IPS-11a (cell line): ENCODE data around the gene GAS2L2.

Experiments
- H3K4me3 ChIP-seq: one replicate; pipeline ENCODE4 v1.5.1; 2013; ENCODE audit warnings: low read depth, low read length, control low read depth

GAS2L2 gene

DNA sequence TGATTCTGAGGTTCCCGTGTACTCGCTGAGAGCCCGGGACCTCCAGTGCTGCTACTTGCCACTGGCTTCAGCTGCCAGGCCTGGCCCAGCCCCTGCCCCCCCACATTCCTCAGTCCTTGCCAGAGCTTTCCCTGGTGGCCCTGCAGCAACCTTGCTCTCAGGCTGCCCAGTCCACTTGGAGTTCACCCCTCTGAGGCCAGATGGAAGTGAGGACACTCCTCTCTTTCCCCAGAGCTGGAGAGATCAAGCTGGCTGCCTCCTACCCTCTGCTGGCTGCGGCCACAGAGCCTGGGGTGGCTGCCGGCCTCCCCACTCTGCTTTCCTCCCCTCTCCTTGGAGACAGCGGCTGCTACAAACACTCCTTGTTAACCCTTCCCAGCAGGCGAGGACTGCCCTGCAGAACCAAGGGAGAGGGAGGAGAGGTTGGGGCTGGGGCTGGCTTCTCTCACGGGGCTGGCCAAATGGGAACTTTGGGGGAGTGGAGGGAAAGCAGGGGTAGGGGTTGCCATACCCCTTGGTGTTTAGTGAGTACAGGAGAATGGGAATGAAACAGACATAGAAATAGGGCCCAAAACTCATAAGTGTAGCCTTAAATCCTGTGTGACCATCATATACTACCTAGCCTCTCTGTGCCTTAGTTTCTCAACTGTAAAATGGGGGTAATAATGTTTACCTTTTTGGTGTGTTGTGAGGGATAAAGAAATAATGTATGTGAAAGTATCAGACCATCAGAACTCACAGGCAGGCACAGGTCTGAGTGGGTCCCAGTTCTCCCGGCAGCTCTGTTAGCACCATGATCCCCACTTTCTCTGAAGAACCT lies at the start of gene GAS2L2:
Gene GAS2L2 (minus strand): TSS at position 295 of the 820 bp plus-strand sequence. CDS start 389 bp downstream, outside the sequence.
- H3K4me3 ChIP-seq: no peak within 1 kb of the TSS

DNA sequence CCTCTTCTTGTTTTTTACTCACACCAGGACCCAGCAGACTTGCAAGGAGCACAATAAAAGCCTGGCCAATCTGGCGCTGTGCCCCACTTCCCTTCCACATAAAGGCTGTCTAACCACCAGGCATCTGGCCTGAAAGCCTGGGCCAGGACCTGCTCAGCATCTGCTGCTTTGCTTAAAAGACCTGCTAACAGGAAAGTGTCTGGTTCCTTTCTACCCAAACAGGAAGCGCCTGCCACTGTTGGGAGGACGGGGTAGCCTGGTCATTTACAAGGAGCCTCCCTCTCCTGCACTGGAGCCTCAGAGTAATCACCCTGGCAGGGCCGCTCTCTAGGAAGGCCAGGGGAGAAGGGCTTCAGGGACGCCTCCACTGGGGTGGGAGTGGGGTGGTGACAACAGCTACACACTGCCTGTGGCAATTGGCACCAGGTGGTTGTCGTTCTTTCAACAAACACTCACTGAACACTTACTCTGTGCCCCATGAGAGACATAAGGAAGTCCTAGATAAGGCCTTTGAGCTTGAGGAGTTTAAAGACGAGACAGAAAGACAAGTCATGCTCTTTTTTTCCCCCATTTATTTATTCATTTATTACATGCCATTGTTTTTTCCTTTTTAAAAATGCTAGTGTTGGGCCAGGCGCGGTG lies 48.7 kb upstream of the GAS2L2 start:
- no peak overlapping the region for H3K4me3 ChIP-seq

- H3K4me3 ChIP-seq: no peak overlapping the region
Observed at GRCh38 chr17:35799942-35800341, 46.9 kb upstream of the GAS2L2 start.

GRCh38 chr17:35797918-35798317 lies 44.9 kb upstream of the GAS2L2 start:
- H3K4me3 ChIP-seq: no peak overlapping the region

GRCh38 chr17:35797370-35797769 lies 44.3 kb upstream of the GAS2L2 start:
- H3K4me3 ChIP-seq: no peak overlapping the region

- H3K4me3 ChIP-seq: no peak overlapping the region
Observed at GRCh38 chr17:35796942-35797341, 43.9 kb upstream of the GAS2L2 start.

GRCh38 chr17:35795871-35796265 lies 42.8 kb upstream of the GAS2L2 start:
- H3K4me3 ChIP-seq: no peak overlapping the region

GRCh38 chr17:35795007-35795870 lies 42.2 kb upstream of the GAS2L2 start, which contains the start of gene MMP28:
Gene MMP28, minus strand, starts transcription at chr17:35795641. Its CDS starts 264 bp downstream, at chr17:35795377.
- H3K4me3 ChIP-seq: peak within 1 kb of the TSS; percentile 45

- no peak overlapping the region for H3K4me3 ChIP-seq
Observed at GRCh38 chr17:35793257-35793656, 40.2 kb upstream of the GAS2L2 start.

- H3K4me3 ChIP-seq: no peak overlapping the region
Observed at GRCh38 chr17:35791681-35792350, 38.8 kb upstream of the GAS2L2 start.

DNA sequence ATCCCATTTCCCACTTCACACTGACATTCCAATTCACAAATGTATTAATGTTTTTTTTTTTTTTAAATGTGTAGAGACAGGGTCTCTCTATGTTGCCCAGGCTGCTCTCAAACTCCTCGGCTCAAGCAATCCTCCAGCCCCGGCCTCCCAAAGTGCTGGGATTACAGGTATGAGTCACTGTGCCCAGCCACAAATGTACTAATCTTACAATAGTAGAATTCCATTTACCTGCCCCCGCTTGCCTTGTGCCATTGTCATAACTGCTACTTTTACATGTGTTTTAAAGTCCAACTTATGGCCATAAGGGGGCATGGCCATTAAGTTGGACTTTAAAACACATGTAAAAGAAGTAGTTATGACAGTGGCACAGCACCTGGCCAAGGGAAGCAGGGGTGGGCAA lies 37.8 kb upstream of the GAS2L2 start:
- H3K4me3 ChIP-seq: no peak overlapping the region

DNA sequence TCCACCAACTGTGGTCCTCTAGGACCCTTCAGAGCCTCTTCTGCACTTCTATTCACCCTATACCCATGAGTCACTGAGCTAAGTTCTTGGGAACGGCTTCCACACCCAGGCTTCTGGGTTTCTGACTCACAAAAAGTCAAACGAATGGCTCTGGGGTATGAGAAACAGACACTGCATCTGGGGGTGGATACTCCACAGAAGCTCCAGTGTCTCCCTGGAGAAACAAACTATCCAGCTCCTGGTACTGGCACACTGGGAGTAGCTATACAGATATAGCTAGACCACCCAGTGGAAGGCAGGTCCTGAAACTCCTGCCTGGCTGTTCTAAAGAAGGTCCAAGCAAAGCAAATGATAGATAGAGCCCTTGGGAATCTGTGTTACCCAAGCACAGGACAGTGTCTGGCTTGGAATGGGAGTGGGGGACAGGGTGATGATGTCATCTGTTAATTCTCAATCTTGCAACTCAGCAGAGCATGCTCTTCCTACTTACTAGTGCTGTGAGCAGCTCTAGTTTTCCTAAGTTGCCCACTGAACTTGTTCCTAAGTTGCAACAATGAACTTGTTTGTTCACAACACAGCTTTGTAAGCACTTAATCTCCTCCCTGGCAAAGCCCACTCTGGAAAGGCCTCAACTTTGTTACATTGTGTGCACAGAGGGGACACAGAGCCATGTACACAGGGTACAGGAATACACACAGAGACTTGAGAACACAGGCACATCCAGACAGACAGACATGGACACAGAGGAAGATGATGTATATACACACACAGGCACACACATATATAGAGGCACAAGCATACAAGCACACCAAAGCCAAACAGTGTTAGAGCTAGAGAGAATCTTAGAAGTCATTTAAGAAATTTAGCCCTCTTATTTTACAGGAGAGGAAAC lies 35.7 kb upstream of the GAS2L2 start:
- H3K4me3 ChIP-seq: no peak overlapping the region

DNA sequence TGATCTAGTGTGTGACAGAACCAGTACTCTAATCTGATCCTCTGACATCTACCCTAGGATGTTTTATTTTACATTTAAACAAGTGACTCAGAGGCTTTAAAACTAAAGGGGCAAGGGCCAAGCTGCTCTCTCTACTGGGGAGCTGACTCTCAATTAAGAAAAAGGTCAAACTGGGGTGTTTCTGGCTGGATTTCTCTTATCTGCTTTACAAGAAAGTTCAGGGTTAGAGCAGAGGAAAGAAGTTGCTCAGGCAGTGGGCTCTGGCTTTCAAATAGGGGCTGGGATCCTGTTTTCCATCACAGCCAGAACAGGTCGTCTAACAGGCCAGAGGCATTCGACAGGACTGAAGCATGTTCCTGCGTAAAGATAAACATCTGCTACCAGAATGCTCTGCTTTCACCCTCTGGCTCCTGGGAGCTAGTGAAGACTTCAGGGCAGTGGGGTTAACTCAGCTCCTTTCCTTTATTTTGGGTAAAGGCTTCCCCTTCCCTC lies 33.9 kb upstream of the GAS2L2 start:
- no peak overlapping the region for H3K4me3 ChIP-seq

DNA sequence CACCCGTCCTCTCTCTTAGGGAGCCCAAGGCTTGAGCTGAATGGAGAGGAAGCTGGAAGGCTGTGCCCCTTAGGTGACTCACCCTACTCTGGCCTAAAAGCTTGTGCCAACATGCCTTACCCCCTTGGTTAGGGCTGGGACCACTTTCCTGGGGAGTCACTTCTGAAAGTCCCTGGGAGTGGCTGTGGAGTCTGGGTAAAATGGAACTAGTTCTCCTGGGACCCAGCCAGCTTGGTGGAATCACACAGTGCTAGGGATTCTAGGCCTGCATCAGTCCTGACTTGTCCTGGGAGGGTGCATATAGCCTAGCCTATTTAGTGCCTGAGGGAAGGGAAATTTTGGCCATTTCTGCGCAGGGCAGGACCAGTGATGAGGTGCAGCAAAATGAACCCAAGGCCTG lies 31.9 kb upstream of the GAS2L2 start:
- H3K4me3 ChIP-seq: no peak overlapping the region

- H3K4me3 ChIP-seq: no peak overlapping the region
Observed at GRCh38 chr17:35780950-35781349, 27.9 kb upstream of the GAS2L2 start.

DNA sequence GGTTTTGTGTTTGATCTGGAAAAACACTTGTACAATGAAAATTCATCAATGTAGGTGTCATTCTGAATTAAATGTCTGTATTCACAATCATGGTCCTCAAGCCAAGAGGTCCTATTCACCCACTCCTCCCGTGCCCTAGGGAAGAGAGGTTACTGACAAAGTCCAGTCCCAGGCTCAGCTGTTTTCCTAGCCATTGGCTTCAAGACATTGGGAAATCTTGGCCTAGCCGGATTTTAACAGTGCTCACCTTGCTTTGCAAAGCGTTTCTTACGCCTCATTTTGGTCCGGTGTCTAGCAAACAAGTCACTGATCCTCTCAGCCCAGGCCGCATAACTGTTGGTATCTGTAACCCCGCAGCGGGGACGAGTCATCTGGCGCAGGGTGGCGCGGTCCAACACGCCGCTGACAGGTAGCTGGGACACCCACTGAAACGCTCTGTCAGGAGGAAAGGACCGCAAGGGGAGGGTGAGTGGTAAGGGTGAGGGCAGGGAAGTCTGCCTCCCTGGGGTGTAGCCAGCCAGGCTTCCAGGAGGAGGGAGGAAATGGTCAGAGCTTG lies 25.7 kb upstream of the GAS2L2 start:
- H3K4me3 ChIP-seq: no peak overlapping the region

GRCh38 chr17:35775583-35775982 lies 22.5 kb upstream of the GAS2L2 start:
- no peak overlapping the region for H3K4me3 ChIP-seq

DNA sequence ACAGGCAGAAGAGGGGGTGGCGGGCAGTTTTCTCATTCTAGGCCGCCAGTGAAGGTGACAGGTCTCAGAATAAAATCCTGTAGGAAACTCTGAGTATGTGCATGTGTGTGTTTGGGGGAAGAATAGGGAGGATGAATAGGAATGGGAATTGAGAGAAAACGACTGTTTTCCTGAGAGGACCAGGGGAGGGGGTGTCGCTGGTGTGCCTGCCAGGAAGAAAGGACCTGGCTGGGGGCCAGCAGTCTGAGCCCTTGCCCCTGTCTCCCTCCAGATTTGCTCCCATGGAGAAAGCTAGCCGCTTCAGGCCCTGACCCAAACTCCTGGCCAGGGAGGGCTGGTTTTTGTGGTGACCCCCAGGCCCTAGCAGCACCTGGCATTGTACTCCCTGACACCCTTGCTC lies 22.0 kb upstream of the GAS2L2 start:
- H3K4me3 ChIP-seq: no peak overlapping the region

GRCh38 chr17:35774499-35774898 lies 21.5 kb upstream of the GAS2L2 start:
- no peak overlapping the region for H3K4me3 ChIP-seq
